GM12872 (cell line): Measurements from ENCODE around the gene PPM1L.

Experiments
- TF ChIP-seq, protein P1 (sequence below): IDR thresholded peaks from 3 replicates; pipeline ENCODE4 v1.5.1; 2011; ENCODE audit warnings: low read depth, mild to moderate bottlenecking, low read length, moderate library complexity; ENCODE audit not compliant: insufficient read depth

Gene PPM1L

DNA sequence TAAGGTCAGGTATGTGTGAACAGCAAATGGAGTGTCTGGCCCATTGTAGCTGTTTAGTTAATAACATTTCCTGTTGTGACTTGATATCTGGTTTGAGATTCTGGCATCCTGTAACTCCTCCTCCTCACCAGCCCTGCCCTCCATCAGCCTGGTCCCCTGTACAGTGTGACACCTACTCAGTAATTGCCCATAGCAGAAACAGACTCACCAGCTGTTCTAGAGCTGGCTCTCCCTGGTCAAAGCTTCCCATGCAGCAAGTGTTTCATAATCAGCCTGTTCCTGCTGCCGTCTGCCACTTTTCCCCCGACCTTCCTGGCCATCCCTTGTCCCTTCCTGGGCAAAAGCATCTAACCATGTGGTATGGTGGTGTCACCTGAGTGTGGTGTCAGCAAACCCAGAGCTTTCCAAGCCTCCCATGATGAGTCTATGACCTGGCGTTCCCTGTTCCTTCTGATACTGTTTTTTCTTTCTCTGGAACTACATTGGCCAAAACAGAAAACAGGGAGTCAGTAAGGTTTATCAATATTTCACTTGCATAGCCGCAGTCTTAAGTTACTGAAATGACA lies 293.7 kb downstream of the PPM1L start:
- TF ChIP-seq, protein P1, sequence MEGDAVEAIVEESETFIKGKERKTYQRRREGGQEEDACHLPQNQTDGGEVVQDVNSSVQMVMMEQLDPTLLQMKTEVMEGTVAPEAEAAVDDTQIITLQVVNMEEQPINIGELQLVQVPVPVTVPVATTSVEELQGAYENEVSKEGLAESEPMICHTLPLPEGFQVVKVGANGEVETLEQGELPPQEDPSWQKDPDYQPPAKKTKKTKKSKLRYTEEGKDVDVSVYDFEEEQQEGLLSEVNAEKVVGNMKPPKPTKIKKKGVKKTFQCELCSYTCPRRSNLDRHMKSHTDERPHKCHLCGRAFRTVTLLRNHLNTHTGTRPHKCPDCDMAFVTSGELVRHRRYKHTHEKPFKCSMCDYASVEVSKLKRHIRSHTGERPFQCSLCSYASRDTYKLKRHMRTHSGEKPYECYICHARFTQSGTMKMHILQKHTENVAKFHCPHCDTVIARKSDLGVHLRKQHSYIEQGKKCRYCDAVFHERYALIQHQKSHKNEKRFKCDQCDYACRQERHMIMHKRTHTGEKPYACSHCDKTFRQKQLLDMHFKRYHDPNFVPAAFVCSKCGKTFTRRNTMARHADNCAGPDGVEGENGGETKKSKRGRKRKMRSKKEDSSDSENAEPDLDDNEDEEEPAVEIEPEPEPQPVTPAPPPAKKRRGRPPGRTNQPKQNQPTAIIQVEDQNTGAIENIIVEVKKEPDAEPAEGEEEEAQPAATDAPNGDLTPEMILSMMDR = no peak

DNA sequence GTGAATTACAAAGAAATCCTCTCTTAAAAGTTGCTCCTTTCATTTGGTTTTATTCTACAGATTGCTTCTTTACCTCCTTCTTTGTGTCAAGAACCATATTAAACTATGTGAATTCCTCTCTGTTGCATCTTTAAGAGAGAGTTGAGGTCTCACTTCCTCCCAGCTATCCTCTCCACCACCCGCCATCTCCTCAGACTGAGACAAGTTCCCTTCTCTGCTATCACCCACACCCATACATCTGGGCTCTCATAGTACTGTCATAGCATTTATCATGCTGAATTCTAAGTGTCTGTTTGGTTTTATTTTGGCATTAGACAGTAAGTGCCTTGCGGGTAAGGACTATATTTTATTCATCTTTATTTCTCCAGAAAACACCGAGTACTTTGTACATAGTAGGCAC lies 294.9 kb downstream of the PPM1L start:
- TF ChIP-seq, protein P1 = no peak

DNA sequence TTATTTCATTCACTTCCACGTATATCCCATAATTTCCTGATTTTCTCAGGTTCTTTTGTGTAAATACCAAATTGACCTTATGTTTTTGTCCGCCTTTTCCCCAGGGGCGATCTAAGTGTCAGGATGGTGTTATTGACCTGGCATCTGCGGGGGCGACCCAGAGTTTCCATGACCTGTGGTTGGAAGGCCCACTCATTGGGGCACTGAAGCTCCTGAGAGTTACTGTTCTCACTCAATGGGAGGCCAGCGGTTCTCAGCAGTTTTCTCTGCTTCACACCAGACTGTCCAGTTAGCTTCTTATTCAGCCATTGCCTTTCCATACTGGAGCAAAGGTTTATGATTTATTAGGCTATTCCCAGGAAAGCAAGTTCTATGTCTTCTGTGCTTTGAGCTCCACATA lies 295.8 kb downstream of the PPM1L start:
- TF ChIP-seq, protein P1 = no peak

DNA sequence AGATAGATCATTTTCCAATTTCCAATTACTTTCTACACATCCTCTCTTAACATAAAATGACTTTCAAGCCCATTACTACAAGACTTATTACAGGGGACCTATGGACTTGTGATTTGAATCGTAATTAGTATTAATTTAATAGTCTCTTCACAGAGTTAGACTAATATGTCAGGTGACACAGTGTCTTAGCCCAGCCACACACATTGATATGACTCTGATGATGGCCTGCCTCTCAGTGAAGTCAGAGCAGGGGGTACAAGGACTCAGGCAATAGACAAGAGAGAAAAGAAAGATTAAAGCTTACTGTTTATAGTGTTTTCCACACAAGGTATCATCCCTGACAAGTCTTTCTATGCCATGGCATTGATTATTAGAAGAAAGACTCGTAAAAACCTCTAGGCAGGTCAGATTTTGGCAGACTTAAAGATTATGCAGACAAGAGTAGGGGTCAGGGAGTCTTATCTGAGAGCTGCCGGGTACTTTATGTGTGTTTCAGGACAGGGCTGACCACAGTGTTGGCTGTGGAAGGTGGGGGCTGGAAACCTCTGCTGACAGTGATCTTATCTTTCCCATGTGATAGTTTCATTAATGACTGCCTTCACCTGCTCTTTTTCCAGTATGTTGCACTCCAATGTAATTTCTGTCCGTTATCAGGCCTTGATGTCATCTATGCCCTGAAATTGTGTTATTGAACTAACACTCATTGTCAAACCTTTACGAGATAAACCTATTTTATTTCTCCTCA lies 299.0 kb downstream of the PPM1L start:
- TF ChIP-seq, protein P1 = no peak

DNA sequence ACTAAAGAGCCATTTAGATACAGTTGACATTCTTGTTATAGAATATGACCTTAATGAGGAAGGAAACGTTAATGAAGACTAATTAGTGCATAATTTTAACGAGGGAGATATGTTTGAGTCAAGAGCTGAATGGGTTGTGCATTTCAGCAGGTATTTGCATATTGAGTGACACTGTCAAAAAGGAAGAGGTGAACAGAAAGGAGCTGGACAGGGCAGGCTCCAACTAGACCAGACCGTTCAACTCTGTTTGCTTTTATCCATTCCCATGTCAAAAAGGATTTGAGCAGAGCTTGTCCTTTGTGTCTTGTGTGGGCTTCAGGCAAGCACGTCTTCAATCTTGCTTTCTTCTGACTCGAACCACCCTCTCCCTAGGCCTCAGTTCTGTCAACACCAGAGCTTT lies 308.4 kb downstream of the PPM1L start:
- TF ChIP-seq, protein P1 = no peak

DNA sequence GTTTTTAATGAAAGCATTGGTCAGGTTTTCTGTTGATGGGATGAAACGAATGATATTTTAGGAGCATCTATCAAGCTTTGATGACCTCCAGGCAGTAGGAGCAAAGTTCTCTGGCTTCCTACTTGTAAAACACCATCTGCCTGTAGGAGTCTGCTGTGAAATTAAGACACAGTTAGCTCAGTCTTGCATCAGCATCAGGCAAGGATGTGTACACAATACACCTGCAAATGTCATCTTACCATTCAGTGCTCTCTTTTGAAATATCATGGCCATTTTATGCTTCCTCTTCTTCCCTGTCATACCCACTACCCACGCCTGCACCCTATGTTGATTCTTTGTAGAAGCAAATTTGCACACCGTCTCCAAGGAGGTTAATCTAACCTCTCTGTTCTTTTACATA lies 310.9 kb downstream of the PPM1L start:
- TF ChIP-seq, protein P1 = no peak

DNA sequence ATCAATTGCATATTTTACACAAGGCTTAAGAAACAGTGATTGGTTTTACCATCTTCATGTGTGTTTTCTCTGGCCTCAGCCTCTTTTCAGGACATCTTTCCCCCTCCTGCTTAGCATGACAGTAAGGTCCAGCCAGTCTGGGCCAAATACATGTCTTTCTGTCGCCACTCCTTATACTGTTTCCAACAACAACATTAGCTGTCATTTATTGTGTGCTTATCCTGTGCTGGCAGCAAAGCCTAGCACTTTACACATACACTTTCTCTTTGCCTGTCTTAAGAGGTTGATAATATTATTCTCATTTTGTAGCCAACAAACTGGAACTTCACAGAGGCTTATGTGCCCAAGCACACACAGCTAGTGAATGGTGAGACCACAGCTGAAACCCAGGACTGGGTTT lies 311.3 kb downstream of the PPM1L start:
- TF ChIP-seq, protein P1 = no peak
